ENCODE results near the gene CCDC82. TPM values are rescaled to one million over a fixed set of nuclear protein-coding genes. Genes with fewer than 3 reads are reported as not detected.
A peak's percentile ranks its signal among the peaks of the same experiment; 100 is the strongest.

The CCDC82 gene
- polyA plus RNA-seq, 1 donor, result 30.5 TPM

DNA sequence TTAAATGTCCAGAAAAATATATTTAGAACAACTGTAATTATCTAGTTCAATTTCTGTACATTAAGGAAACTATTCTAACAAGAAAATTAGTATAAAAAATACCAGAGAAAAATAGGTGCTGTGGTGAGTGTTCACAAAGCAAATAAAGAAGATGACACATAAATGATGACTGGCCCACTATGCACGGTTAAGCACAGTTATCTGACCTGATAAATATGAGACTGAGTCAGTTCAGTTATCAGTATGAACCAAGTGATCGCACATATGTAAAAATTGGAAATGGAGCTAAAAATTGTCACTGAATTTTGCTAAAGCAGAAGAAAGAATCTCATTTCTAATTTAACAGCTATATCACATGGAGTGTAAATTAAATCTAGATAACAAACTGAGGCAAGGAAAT is 27.9 kb downstream of the CCDC82 start:
- DNase-seq (ENCODE audit: low read depth), result no peak

DNA sequence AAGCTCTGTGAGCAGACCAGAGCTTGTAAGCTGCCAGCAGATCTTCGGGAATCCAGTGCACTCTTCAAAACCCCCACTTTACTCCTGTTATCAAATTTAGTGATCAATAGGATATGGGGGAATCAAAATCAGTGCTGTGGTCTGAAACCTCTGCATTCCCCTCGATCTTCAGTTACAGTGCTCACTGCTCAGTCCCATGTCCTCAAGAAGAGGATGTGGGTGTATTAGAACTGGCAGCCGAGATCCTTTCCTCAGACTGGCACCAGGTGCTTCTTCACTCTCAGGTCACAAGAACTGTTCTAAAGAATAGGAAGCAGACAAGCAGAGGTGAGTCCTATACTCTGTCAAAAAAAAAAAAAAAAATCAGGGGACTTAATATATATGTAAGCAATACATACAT is 31.4 kb downstream of the CCDC82 start:
- no peak for DNase-seq (ENCODE audit: low read depth)

DNA sequence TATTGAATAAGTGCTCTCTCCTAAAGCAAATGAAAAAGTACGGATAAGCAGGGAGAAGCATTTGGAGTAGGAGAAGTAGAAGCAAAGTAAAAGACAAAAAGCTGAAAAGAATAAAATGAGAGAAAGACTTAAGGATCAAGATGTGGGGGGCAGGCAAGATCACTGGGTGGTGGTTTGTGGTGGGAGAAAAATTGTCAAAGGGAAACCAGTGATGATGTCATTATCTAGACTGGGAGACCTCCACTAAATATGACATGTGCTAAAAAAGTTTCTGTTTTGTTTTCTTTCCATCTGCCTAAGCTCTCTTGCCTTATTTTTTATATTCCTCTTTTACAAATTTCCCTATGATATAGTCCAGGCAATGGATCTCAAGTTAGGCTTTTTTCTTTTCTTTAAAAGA is 31.9 kb downstream of the CCDC82 start:
- no peak for DNase-seq (ENCODE audit: low read depth)

GRCh38 chr11:96356848-96357247 is 32.9 kb downstream of the CCDC82 start:
- DNase-seq (ENCODE audit: low read depth), result no peak

GRCh38 chr11:96342961-96343711 is 46.6 kb downstream of the CCDC82 start, which contains the start of gene MAML2:
Gene MAML2, minus strand, starts transcription at chr11:96343195. Its CDS starts 1,300 bp downstream, at chr11:96341895.
- peak; percentile 79 for DNase-seq (ENCODE audit: low read depth)

DNA sequence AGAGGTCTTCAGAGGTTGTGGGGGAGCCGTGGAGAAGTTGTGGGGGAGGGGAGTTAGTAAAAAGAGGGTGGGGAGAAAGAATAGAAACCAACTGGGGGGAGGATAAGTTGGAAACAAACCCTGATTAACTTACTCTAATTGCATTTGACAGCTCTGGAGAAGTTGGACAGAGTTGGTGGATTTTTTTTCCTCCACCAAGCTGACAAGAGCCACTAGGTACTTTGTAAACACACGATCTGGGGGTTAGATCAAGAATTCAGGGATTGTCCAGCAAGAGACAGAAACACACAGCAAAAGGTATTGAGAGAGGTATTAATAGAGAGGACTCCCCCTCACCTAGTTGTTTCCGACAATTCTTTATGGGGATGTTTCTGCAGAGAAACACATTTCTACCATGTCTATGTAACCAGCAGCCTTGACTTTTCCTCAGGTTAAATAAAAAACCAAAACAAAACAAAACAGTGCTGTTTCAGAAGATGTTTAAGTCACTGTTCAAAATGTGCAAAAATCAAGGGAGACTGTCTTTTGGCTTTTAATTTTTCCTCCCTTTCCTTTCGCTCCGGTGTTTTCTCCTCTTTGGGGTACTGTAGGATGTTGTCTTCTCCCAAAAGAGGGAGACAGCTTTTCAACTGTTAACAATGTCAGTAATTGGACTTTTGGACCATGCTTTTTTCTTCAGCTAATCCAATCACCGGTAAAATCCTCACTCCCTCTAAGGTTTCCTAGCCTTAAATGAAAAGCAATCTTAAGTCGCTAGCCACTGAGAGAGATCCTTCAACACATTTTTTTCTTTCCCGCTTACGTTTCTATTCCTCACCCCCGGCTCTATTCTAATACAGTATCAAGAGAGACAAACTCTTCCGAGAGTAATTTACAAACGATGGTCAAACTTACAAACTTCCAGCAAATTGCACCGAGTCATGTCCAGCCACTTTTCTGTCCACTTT is 47.4 kb downstream of the CCDC82 start:
- no peak for DNase-seq (ENCODE audit: low read depth)

DNA sequence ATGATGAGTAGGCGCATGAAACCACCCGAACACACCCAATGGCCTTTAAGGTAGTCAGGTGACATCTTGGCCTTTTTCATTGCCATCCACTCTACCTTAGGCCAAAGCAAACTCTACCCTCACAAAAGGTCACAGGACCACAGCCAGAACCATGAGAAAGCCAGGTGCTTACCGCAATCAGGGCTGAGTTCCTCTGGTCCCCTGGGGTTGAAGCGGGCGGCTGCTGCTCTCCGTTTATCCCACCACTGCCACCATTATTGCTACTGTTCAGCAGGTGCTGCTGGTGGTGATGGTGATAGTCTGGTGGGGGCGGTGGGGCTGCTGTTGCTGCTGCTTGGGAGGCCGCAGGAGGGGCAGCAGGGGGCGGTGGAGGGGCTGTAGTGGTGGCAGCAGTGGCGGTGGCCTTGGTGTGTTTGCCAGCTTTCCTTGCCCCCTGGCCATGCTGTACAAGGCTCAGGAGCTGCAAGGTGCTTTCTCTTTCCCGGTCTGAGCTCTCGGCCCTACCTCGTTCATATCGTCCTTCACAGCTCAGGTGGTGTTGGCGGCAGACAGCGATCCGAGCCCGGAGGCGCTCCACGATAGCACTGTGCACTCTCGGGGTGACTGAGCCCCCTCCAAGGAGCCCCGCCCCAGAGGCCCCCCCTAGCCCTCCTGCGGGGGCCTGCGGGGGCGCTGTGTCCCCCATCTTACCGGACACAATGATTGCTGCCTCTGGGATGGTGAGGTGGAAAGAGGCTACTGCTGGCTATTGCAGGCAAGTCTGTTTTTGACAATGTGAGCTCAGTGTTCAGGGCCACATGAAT is 48.3 kb downstream of the CCDC82 start:
- DNase-seq (ENCODE audit: low read depth), result no peak

GRCh38 chr11:96340555-96340885 is 49.2 kb downstream of the CCDC82 start:
- DNase-seq (ENCODE audit: low read depth), result no peak

- no peak for DNase-seq (ENCODE audit: low read depth)
Measured at GRCh38 chr11:96339706-96340554, 49.8 kb downstream of the CCDC82 start.

DNA sequence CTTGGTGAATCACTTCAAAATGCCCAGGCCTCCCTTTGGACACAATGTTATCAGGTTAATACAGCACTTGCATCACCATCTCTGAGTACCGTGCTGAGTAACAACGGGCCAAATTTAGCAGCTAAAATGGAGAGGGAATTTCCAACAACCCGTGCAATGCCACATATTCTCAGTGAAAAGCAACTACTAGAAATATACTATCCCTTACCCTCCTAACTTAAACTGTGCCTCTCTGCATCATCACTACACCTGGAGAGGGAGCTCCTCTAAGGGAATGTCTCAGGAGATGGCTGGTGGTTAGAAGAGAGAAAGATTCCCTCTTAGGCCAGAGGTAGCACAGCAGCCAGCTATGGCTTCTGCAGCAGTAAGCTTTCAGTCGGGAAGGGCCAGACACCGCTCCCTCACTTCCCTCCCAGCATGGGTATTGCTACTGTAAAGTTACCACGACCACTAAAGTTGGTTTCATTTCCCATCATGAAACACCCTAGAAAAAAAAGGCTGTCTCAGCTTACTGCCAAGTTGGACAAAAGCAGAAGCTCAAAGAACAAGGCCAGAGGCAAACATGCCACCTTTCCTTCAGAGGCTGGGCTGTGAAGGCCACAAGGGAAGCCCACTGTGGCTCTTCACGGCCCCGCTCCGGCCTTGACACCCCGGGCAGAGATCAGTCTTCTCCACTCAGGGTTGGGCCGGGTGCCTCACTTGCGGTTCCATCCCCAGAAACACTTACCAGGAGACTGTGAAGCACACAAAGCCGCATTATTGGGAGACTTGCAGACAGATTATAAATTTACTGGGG is 50.6 kb downstream of the CCDC82 start:
- no peak for DNase-seq (ENCODE audit: low read depth)

- no peak for DNase-seq (ENCODE audit: low read depth)
Measured at GRCh38 chr11:96337541-96338431, 51.9 kb downstream of the CCDC82 start.

GRCh38 chr11:96335388-96335787 is 54.3 kb downstream of the CCDC82 start:
- DNase-seq (ENCODE audit: low read depth), result no peak

- DNase-seq (ENCODE audit: low read depth), result no peak
Measured at GRCh38 chr11:96334219-96334618, 55.5 kb downstream of the CCDC82 start.

DNA sequence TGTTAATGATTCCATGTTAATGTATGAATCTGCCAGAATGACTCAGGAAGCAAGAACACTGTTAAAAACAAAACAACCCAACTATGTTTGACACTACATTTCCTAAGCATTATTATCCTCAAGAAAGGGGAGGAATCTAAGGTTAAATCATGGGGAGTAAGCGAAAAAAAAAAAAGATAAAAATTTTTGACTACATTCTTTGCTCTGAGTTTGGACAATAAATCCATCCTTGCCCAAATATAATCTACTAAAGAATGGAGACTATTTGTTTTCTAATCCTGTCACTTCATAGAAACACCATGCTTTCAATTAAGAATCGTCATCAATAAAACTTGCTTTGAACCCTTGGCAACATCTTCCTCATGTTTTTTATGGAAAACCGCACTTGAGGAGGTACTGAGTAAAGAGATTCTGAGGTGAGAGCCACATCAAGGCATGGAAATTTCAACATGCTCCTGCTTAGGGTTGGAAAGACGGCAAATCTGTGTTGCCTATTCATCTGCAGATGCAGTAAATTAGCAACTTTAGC is 56.5 kb downstream of the CCDC82 start:
- DNase-seq (ENCODE audit: low read depth), result no peak

GRCh38 chr11:96332126-96332771 is 57.5 kb downstream of the CCDC82 start:
- DNase-seq (ENCODE audit: low read depth), result no peak

GRCh38 chr11:96331699-96332116 is 58.0 kb downstream of the CCDC82 start:
- DNase-seq (ENCODE audit: low read depth), result no peak

- DNase-seq (ENCODE audit: low read depth), result no peak
Measured at GRCh38 chr11:96330511-96330859, 59.2 kb downstream of the CCDC82 start.

GRCh38 chr11:96329855-96330510 is 59.7 kb downstream of the CCDC82 start:
- DNase-seq (ENCODE audit: low read depth), result no peak

Measured in forelimb muscle (tissue), 1 donor.